H1 (cell line): ENCODE data around the gene CYREN. TPM values are rescaled to one million over a fixed set of nuclear protein-coding genes. Genes with fewer than 3 reads are reported as not detected.

Source experiments
- CTCF ChIA-PET: fragments of 300-600 bp; sonication (Branson Sonifier 250); formaldehyde crosslinking; loops from one replicate; lab custom pipeline; 2021; ENCODE audit not compliant: partially characterized antibody; lab: Charles Lee
- POLR2A ChIA-PET: fragments of 300-600 bp; sonication (Branson Sonifier 250); formaldehyde crosslinking; loops from one replicate; lab custom pipeline; 2021; ENCODE audit warnings: inconsistent platforms; ENCODE audit not compliant: partially characterized antibody; lab: Charles Lee
- DNase-seq, 2 experiments: peaks; one replicate each; pipeline versions ENCODE4 v3.0.0 to v3.0.0-alpha.2; 2010 to 2022; ENCODE audit warnings: low spot score in 2 of 2, low read depth in 1 of 2, mixed read lengths in 1 of 2
- FAIRE-seq: peaks from 2 replicates; lab custom pipeline; 2011; peaks lifted over from hg19 to GRCh38; lab: Jason Lieb, UNC
- H2AFZ ChIP-seq: 2 replicates; pipeline ENCODE4 v1.8.1; 2012; ENCODE audit warnings: low read length, inconsistent platforms
- H2AK5ac ChIP-seq: 2 replicates; pipeline ENCODE4 v1.6.1; 2013; ENCODE audit warnings: low read depth, low read length
- H2BK120ac ChIP-seq: replicated peaks from 2 replicates; pipeline ENCODE3; 2013; ENCODE audit warnings: low read depth, low read length, inconsistent platforms
- H2BK12ac ChIP-seq: 2 replicates; pipeline ENCODE4 v1.6.1; 2013; ENCODE audit warnings: low read depth, low read length
- H2BK15ac ChIP-seq: 2 replicates; pipeline ENCODE4 v1.6.1; 2013; ENCODE audit warnings: low read length
- H2BK20ac ChIP-seq: 2 replicates; pipeline ENCODE4 v1.6.1; 2013; ENCODE audit warnings: low read length
- H2BK5ac ChIP-seq: 2 replicates; pipeline ENCODE4 v1.6.1; 2013; ENCODE audit warnings: low read depth, low read length
- H3K14ac ChIP-seq: 2 replicates; pipeline ENCODE4 v1.6.1; 2013; ENCODE audit warnings: inconsistent platforms; ENCODE audit not compliant: insufficient read length
- H3K18ac ChIP-seq: 2 replicates; pipeline ENCODE4 v1.6.1; 2013; ENCODE audit warnings: low read length; ENCODE audit errors: extremely low read depth
- H3K23ac ChIP-seq: 2 replicates; pipeline ENCODE4 v1.6.1; 2013; ENCODE audit warnings: inconsistent platforms; ENCODE audit not compliant: insufficient read length
- H3K23me2 ChIP-seq: 2 replicates; pipeline ENCODE4 v1.6.1; 2013; ENCODE audit warnings: low read depth, low read length
- H3K27ac ChIP-seq: 2 replicates; pipeline ENCODE4 v1.6.1; 2011; ENCODE audit warnings: low read depth, low read length, inconsistent platforms
- H3K27me3 ChIP-seq, 4 experiments: replicated peaks in 1 of 4; 1 replicate in 1 of 4; 2 replicates in 3 of 4; pipeline versions ENCODE4 v1.6.1 to v1.8.1; 2011 to 2013; ENCODE audit warnings: low read length in 3 of 4, mild to moderate bottlenecking in 3 of 4, inconsistent platforms in 2 of 4, mixed read lengths in 2 of 4, moderate library complexity in 1 of 4; ENCODE audit not compliant: control insufficient read depth in 3 of 4, insufficient read depth in 3 of 4; ENCODE audit errors: extremely low read depth in 1 of 4
- H3K36me3 ChIP-seq, 4 experiments: 2 replicates each; pipeline versions ENCODE4 v1.6.1 to v1.8.1; 2011 to 2013; ENCODE audit warnings: mild to moderate bottlenecking in 4 of 4, low read length in 3 of 4, moderate library complexity in 2 of 4, control low read depth in 1 of 4, inconsistent platforms in 1 of 4; ENCODE audit not compliant: insufficient read depth in 4 of 4, control insufficient read depth in 2 of 4
- H3K4ac ChIP-seq: replicated peaks from 2 replicates; pipeline ENCODE3; 2013; ENCODE audit warnings: low read length, low read depth, mixed read lengths, inconsistent platforms; ENCODE audit not compliant: insufficient read length
- H3K4me1 ChIP-seq, 4 experiments: replicated peaks in 1 of 4; 1 replicate in 1 of 4; 2 replicates in 3 of 4; pipeline versions ENCODE4 v1.6.1 to v1.8.1; 2011 to 2013; ENCODE audit warnings: low read length in 3 of 4, inconsistent platforms in 2 of 4, mixed read lengths in 1 of 4; ENCODE audit not compliant: insufficient read depth in 4 of 4, control insufficient read depth in 3 of 4
- H3K4me2 ChIP-seq, 2 experiments: 2 replicates each; pipeline versions ENCODE4 v1.6.1 to v1.8.1; 2011 to 2013; ENCODE audit warnings: low read depth in 2 of 2, low read length in 2 of 2, control low read depth in 1 of 2, inconsistent platforms in 1 of 2, mild to moderate bottlenecking in 1 of 2; ENCODE audit not compliant: insufficient read depth in 1 of 2
- H3K4me3 ChIP-seq, 4 experiments: fragments of 200-600, 300-600 bp in 1 of 4; sonication (generic), shearing (Covaris generic), sonication (Bioruptor Twin) in 1 of 4; 2 replicates each; pipeline versions ENCODE4 v1.5.1 to v1.8.1; 2011 to 2016; ENCODE audit warnings: low read length in 4 of 4, low read depth in 3 of 4, control low read depth in 2 of 4, inconsistent platforms in 2 of 4, mild to moderate bottlenecking in 2 of 4, mixed read lengths in 1 of 4, moderate library complexity in 1 of 4; ENCODE audit not compliant: insufficient read depth in 2 of 4; ENCODE audit errors: extremely low read depth in 1 of 4
- H3K56ac ChIP-seq: replicated peaks from 2 replicates; pipeline ENCODE3; 2013; ENCODE audit warnings: low read depth, mild to moderate bottlenecking, mixed read lengths, low read length, inconsistent platforms; ENCODE audit not compliant: insufficient read length
- H3K79me1 ChIP-seq: 2 replicates; pipeline ENCODE4 v1.6.1; 2013; ENCODE audit warnings: low read depth, low read length, control low read depth
- H3K79me2 ChIP-seq, 2 experiments: 2 replicates each; pipeline versions ENCODE4 v1.6.1 to v1.8.1; 2012 to 2013; ENCODE audit warnings: low read length in 2 of 2, mild to moderate bottlenecking in 2 of 2, inconsistent platforms in 1 of 2; ENCODE audit not compliant: insufficient read depth in 2 of 2, control insufficient read depth in 1 of 2
- H3K9ac ChIP-seq, 4 experiments: replicated peaks in 1 of 4; 1 replicate in 1 of 4; 2 replicates in 3 of 4; pipeline versions ENCODE4 v1.6.1 to v1.8.1; 2011 to 2013; ENCODE audit warnings: low read depth in 3 of 4, low read length in 3 of 4, control low read depth in 2 of 4, mild to moderate bottlenecking in 2 of 4, moderate library complexity in 2 of 4, inconsistent platforms in 1 of 4; ENCODE audit errors: extremely low read depth in 1 of 4
- H3K9me3 ChIP-seq, 2 experiments: 2 replicates each; pipeline versions ENCODE4 v1.6.1 to v1.8.1; 2012 to 2013; ENCODE audit warnings: mild to moderate bottlenecking in 2 of 2, moderate library complexity in 2 of 2, control low read depth in 1 of 2, inconsistent platforms in 1 of 2, low read depth in 1 of 2, low read length in 1 of 2, mixed read lengths in 1 of 2; ENCODE audit not compliant: insufficient read depth in 2 of 2
- H4K20me1 ChIP-seq, 2 experiments: replicated peaks in 1 of 2; 2 replicates each; pipeline versions ENCODE3 to v1.8.1; 2011 to 2013; ENCODE audit warnings: inconsistent platforms in 2 of 2, low read length in 2 of 2, mild to moderate bottlenecking in 1 of 2; ENCODE audit not compliant: insufficient read depth in 2 of 2, control insufficient read depth in 1 of 2
- H4K5ac ChIP-seq: 2 replicates; pipeline ENCODE4 v1.6.1; 2013; ENCODE audit warnings: low read length, low read depth, mixed read lengths, inconsistent platforms; ENCODE audit not compliant: insufficient read length
- H4K8ac ChIP-seq: 2 replicates; pipeline ENCODE4 v1.8.0; 2013; ENCODE audit warnings: mild to moderate bottlenecking, moderate library complexity, low read length, inconsistent platforms; ENCODE audit not compliant: insufficient read depth; ENCODE audit errors: extremely low read depth
- H4K91ac ChIP-seq: replicated peaks from 2 replicates; pipeline ENCODE3; 2013; ENCODE audit warnings: low read length, mixed read lengths, inconsistent platforms; ENCODE audit not compliant: insufficient read length
- USF2 ChIP-seq: IDR thresholded peaks from 2 replicates; pipeline ENCODE4 v1.6.1; 2011; ENCODE audit warnings: low read length, improper control_type of control experiment
- WGBS, 2 experiments: shearing (Covaris generic) in 1 of 2; methylation state at CpG; one replicate each; pipeline versions ENCODE4 v1.1.6 to v1.1.7; 2013 to 2015; ENCODE audit warnings: low lambda C conversion rate in 2 of 2, mixed read lengths in 2 of 2, inconsistent platforms in 1 of 2, low coverage in 1 of 2, missing lambda C conversion rate in 1 of 2; ENCODE audit not compliant: insufficient replicate concordance in 2 of 2, insufficient coverage in 1 of 2, insufficient read length in 1 of 2; ENCODE audit errors: extremely low coverage in 1 of 2, missing lambda C conversion rate in 1 of 2; 5-methylcytosine and 5-hydroxymethylcytosine counted together
- polyA plus RNA-seq, 7 experiments: library from polyadenylated mRNA; depleted of rRNA in 3 of 7; stranded (reverse) in 5 of 7; unstranded in 2 of 7; fragments of >200 nt in 5 of 7; fragments of 200-250 nt in 2 of 7; gene quantifications; 1 replicate in 5 of 7; 2 replicates in 1 of 7; 4 replicates in 1 of 7; pipeline versions ENCODE4 v1.2.1 to v1.2.3, GENCODE V29; 2011 to 2013; ENCODE audit warnings: missing spikeins in 2 of 7, mixed read lengths in 2 of 7
- total RNA-seq: library from RNA; stranded (reverse); fragmentation: NEBNext Ultra II Directional; extraction: Animal tissue kit (Norgen Biotek cat#: 25700); gene quantifications from 2 replicates; pipeline ENCODE4 v1.2.1, GENCODE V29; 2021

The CYREN gene
- total and polyA plus RNA-seq, 2 of the 8 experiments (the other 6 are each of a cell fraction or from before 2014, with no cell fraction given), result 25.1 to 46.2 TPM

GRCh38 chr7:135189961-135190360, 19.5 kb upstream of the CYREN start:
- no peak overlapping the region for H2AK5ac ChIP-seq
- H2BK20ac ChIP-seq, result no peak overlapping the region
- H3K79me2 ChIP-seq, result no peaks in the 10 kb centered on the region
- H4K91ac ChIP-seq, result no peak overlapping the region
- H2BK120ac ChIP-seq, result no peak overlapping the region
- no peaks in the 10 kb centered on the region for H3K9me3 ChIP-seq
- H3K27me3 ChIP-seq, result no peaks in the 10 kb centered on the region
- H3K79me1 ChIP-seq, result no peaks in the 10 kb centered on the region
- no peak overlapping the region for H3K4me2 ChIP-seq
- no peak overlapping the region for H2AFZ ChIP-seq
- no peak overlapping the region for H4K5ac ChIP-seq
- no peak overlapping the region for H3K56ac ChIP-seq
- ChIA-PET POLR2A (no interaction called here), CTCF (no interaction called here)
- no peak overlapping the region for H3K18ac ChIP-seq
- no peaks in the 10 kb centered on the region for H3K4me1 ChIP-seq
- no peak overlapping the region for H3K27ac ChIP-seq
- H2BK12ac ChIP-seq, result no peak overlapping the region
- H3K4ac ChIP-seq, result no peak overlapping the region
- H2BK5ac ChIP-seq, result no peak overlapping the region
- 96% methylated on average over 4 of the region's 4 CpGs; no CpG with 5 or more reads in 1 of the 2 experiments for WGBS, 2 experiments
- no peak for DNase-seq
- peaks cover 0 to 2% of the 10 kb centered on the region in 2 experiments for H4K20me1 ChIP-seq
- no peak overlapping the region for H3K23ac ChIP-seq
- H3K36me3 ChIP-seq, result peaks cover 0 to 2% (median under 1%) of the 10 kb centered on the region in 4 experiments; a peak in 3 of 8 replicates
- H2BK15ac ChIP-seq, result no peak overlapping the region
- no peak overlapping the region for H4K8ac ChIP-seq
- no peak for TF ChIP-seq USF2
- TF ChIP-seq, all 59 proteins: peak for 0
- no peaks in the 10 kb centered on the region for H3K23me2 ChIP-seq
- FAIRE-seq, result no peak
- H3K9ac ChIP-seq, result no peak overlapping the region
- no peak overlapping the region for H3K14ac ChIP-seq
- no peak overlapping the region for H3K4me3 ChIP-seq
